ENCODE measurements around the gene PBX1. TPM values are rescaled to one million over a fixed set of nuclear protein-coding genes. Genes with fewer than 3 reads are reported as not detected.

PBX1 gene
- total RNA-seq, 2 donors from 2014 or later, result 59.9 to 79.2 TPM

DNA sequence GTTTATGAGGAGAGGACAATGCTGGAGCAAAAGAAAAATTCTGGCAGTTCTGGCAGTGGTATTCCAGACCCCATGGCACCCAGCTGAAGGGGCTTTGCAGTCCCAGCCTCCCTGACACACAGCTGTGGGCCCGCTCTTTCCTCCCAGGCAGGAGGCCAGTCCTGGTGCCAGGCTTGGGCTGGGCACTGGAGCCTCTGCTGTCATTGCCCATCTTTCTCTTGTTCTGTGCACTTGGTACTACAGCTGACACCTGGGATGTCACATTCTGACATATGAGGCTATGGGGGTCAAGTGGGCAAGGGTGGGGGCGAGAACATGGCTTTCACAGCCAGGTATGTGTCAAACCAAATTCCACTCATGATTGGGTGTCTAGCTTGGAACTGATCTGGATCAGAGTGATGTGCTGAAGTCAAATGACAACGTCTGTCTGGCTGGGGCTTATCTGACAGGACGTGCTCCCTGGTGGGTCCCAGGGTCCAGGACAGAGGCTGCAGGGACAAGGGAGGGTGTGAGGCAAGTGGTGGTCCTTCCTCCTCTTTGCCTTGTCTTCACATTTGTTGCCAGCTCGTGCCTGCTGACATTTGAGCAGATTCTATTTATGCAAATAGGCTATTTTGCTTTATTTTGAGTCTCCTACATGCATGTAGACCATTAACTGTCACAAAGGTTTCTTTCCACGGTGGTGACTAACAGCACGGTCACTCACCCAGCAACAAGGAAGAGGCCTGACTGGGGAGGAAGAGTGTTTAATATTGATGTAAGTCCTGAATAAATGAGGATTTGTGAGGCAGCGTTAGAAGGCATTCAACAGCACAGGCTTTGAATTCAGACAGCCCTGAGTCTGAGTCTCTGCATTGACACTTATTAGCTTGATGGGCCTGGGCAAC, 336.3 kb downstream of the PBX1 start:
- Mint-ChIP-seq H3K4me1 (peaks cover 6% of the 10 kb centered on the region), H3K27me3 (ENCODE audit: insufficient read depth) (peaks cover 69% of the 10 kb centered on the region), H3K36me3 (ENCODE audit: low read depth) (no peaks in the 10 kb centered on the region), H3K27ac (no peak overlapping the region), H3K4me3 (no peak overlapping the region), H3K9me3 (peaks cover 12% of the 10 kb centered on the region)
- WGBS, 2 experiments (ENCODE audit: insufficient coverage in 1 of 2, insufficient read length in 1 of 2), result 78 to 90% methylated on average over 5 to 8 of the region's 8 CpGs
- TF ChIP-seq, protein P1, sequence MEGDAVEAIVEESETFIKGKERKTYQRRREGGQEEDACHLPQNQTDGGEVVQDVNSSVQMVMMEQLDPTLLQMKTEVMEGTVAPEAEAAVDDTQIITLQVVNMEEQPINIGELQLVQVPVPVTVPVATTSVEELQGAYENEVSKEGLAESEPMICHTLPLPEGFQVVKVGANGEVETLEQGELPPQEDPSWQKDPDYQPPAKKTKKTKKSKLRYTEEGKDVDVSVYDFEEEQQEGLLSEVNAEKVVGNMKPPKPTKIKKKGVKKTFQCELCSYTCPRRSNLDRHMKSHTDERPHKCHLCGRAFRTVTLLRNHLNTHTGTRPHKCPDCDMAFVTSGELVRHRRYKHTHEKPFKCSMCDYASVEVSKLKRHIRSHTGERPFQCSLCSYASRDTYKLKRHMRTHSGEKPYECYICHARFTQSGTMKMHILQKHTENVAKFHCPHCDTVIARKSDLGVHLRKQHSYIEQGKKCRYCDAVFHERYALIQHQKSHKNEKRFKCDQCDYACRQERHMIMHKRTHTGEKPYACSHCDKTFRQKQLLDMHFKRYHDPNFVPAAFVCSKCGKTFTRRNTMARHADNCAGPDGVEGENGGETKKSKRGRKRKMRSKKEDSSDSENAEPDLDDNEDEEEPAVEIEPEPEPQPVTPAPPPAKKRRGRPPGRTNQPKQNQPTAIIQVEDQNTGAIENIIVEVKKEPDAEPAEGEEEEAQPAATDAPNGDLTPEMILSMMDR (conservative IDR thresholded peaks at IDR 0.05), result no peak
- H3K9ac ChIP-seq (ENCODE audit: extremely low read depth, low read length, poor library complexity, severe bottlenecking), result no peak overlapping the region
- peaks cover 8% of the 10 kb centered on the region for H3K9me3 ChIP-seq (ENCODE audit: control insufficient read depth, low read length)
- no peak overlapping the region for H3K4me3 ChIP-seq (ENCODE audit: low read length)
- peaks cover 53% of the 10 kb centered on the region for H3K27me3 ChIP-seq (ENCODE audit: control insufficient read depth, insufficient read depth, low read length, poor library complexity, severe bottlenecking)
- H3K27ac ChIP-seq (ENCODE audit: low read depth, low read length), result no peak overlapping the region
- no peaks in the 10 kb centered on the region for H3K4me1 ChIP-seq (ENCODE audit: control insufficient read depth, insufficient read depth, low read length)
- H3K36me3 ChIP-seq (ENCODE audit: control insufficient read depth, insufficient read depth, low read length), result no peaks in the 10 kb centered on the region
- no peak for DNase-seq

DNA sequence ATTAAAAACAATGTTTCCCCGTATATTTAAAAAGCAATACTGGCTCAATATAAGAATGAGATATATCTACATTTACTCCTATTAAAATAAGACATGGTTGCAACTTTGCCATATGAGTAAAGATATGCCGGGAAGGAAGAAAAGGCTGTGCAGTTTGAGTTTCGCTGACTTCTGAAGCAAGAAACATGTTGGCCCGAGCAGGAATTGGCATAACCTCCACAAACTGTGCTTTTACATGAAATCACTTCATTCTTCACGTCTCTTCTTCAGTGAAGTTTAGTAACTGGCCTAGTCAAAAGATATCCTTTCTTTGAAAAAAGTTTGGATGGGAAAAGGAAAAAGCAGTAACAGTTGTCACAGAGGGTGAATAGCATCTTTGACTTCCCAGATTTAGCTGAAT, 342.0 kb downstream of the PBX1 start:
- Histone ChIP-seq H3K4me3 (ENCODE audit: low read length) (no peak overlapping the region), H3K4me1 (ENCODE audit: control insufficient read depth, insufficient read depth, low read length) (no peaks in the 10 kb centered on the region), H3K27me3 (ENCODE audit: control insufficient read depth, insufficient read depth, low read length, poor library complexity, severe bottlenecking) (peaks cover 5% of the 10 kb centered on the region), H3K9me3 (ENCODE audit: control insufficient read depth, low read length) (peaks cover 8% of the 10 kb centered on the region), H3K27ac (ENCODE audit: low read depth, low read length) (no peak overlapping the region), H3K36me3 (ENCODE audit: control insufficient read depth, insufficient read depth, low read length) (no peaks in the 10 kb centered on the region), H3K9ac (ENCODE audit: extremely low read depth, low read length, poor library complexity, severe bottlenecking) (no peak overlapping the region)
- TF ChIP-seq, protein P1 (conservative IDR thresholded peaks at IDR 0.05), result no peak
- Mint-ChIP-seq H3K27ac (no peak overlapping the region), H3K27me3 (ENCODE audit: insufficient read depth) (peaks cover 54% of the 10 kb centered on the region), H3K4me1 (peaks cover 5% of the 10 kb centered on the region), H3K36me3 (ENCODE audit: low read depth) (no peaks in the 10 kb centered on the region), H3K4me3 (no peak overlapping the region), H3K9me3 (peaks cover 12% of the 10 kb centered on the region)
- 90 to 91% methylated on average over 4 of the region's 5 CpGs for WGBS, 2 experiments (ENCODE audit: insufficient coverage in 1 of 2, insufficient read length in 1 of 2)
- DNase-seq, result no peak

Measured in endodermal cell (in vitro differentiated cells).